NCI-H345 (cell line): Measurements from ENCODE around the gene AK5.
A peak's percentile ranks its signal among the peaks of the same experiment; 100 is the strongest.

ENCODE experiments used
- DNase-seq: peaks from one replicate; lab custom pipeline; 2025; lab: John Stamatoyannopoulos, UW

Gene AK5, protein sequence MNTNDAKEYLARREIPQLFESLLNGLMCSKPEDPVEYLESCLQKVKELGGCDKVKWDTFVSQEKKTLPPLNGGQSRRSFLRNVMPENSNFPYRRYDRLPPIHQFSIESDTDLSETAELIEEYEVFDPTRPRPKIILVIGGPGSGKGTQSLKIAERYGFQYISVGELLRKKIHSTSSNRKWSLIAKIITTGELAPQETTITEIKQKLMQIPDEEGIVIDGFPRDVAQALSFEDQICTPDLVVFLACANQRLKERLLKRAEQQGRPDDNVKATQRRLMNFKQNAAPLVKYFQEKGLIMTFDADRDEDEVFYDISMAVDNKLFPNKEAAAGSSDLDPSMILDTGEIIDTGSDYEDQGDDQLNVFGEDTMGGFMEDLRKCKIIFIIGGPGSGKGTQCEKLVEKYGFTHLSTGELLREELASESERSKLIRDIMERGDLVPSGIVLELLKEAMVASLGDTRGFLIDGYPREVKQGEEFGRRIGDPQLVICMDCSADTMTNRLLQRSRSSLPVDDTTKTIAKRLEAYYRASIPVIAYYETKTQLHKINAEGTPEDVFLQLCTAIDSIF

DNA sequence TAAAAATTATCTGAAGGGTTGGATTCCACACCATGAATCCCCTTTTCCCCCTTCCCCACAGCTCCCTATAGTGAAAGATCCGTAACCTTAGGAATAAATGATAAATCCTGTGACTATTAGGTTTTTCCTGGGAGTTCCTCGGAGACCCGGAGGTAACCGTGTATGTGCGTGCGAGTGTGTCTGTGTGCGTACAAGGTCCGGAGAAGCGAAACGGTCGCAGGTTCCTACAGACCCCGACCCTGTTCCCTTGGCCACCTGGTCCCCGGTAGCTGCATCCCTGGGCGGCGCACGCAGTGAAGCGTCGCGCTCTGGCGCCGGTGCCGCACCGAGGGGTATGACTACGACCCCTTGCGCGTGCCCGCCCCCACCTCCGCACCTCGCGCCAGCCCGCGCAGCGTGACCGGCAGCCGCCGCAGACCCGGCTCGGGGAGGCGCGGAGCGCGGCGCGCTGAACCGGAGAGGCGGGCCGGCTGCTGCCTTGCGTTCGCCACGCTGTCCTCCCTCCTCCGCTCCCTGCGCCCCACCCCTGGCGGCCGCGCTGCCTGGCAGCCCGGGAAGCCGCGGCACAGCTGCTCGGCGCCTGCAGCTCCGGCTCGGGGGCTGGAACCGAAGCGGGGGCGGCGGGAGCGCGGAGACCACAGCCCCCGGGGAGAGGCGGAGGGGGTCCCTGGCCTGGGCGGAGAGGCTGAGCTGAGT lies at the start of gene AK5:
AK5 (plus strand) TSS at position 529 of the 696 bp plus-strand sequence. CDS start 295 bp downstream, outside the sequence.
- DNase-seq = peak; percentile 46

DNA sequence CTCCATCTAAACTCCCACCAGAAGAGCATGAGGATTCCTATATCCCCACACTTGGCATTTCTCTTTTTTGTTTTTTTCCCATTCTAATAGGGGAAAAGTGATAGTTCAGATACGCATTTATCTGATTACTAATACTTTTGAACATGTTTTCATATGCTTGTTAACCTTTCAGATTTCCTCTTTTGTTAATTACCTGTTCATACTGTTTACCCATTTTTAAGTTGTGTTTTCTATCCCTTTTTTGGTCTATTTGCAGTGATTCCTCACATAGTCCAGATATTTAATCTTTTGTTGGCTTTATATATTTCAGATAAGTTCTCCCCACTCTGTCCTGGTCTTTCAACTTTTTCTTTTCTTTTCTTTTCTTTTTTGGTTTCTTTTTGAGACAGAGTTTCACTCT lies 49.0 kb upstream of the AK5 start:
- no peak for DNase-seq

DNA sequence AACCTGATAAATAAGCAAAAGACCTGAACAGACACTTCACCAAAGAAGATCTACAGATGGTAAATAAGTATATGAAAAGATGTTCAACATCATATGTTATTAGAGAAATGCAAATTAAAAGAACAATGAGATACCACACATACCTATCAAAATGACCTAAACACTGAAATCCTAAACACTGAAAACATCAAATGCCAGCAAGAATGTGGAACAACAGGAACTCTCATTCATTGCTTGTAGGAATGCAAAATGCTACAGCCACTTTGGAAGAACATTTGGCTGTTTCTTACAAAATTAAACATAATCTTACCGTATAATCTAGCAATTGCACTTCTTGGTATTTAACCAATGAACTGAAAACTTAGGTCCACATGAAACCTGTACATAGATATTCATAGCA lies 47.7 kb upstream of the AK5 start:
- DNase-seq = no peak

DNA sequence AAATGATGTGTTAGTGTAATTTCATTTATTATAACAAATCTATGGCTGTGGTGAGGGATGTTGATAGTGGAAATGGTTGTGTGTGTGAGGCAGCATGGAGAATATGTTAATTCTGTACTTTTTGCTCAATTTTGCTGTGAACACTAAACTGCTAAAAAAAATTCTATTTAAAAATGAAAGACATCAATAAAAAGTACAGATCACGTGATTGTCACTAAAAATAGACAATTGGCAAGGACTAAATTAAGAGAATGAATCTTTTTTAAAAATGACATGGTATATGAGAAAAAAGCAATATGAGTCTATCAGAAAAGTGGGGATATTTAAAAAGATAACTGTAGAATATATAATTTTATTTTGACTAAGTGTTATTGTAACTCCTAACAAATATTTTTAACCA lies 46.9 kb upstream of the AK5 start:
- no peak for DNase-seq

DNA sequence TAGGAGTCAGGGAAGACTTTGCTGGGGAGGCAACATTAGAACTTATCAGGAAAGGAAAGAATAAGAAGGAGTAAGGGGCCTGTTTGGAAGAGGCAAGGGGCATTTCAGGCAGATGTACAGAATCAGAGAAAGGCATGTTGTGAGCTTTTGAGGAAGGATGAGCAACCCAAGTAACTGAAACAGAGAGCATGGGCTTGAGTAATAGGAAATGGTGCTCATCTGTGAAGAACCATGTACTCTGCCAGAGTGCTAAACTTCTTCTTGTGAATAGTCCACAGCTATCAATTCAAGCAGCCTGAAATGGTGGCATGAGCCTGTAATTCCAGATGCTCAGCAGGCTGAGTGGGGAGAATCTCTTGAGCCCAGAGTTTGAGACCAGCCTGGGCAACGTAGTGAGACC lies 43.4 kb upstream of the AK5 start:
- no peak for DNase-seq

DNA sequence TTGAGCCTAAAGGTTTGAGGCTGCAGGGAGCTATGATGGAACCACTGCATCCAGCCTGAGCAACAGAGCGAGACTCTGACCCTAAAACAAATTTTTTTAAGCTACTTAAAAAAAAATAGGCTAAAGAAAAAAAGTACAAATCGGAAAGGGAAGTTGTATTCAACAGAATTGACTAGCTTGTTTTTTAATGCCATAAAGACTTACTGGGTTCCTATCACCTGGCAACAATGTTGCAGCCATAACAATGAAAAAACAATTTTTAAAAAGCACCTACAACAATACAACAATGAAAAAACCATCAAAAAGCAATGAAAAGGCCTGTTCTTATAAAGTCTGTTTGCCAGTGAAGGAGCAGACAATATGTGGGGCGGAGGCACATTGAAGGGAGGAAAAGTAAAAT lies 42.5 kb upstream of the AK5 start:
- no peak for DNase-seq

DNA sequence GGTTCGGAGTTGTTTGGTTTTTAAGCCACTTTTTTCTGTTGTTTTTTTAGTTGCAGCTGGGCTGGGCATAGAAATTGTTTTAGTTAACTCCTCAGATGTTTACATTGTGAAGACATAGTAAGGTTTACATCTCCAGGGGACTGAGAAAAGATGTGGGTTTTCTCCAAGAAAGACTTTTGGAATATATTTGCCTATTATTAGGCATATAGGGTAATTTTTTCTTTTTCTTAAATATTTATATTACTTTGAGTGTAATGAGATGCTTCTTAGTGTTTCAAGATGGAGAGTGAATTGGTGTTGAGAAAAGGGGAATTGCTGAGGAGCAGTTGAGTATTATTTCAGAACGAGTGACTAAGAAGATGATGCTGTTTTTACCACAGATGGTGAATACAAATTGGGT lies 36.0 kb upstream of the AK5 start:
- no peak for DNase-seq

DNA sequence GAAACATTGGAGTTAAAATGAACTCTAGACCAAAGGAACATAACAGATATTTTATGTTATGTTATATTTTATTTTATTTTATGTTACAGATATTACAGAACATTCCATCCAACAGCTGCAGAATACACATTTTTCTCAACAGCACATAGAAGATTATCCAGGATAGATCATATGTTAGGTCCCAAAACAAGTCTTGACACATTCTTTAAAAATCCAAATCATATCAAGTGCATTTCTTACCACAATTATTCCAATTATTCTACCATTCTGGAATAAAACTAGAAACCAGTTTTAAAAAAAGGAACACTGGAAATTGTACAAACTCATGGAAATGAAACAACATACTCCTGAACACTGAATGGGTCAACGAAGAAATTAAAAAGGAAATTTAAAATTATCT lies 31.7 kb upstream of the AK5 start:
- DNase-seq = no peak

DNA sequence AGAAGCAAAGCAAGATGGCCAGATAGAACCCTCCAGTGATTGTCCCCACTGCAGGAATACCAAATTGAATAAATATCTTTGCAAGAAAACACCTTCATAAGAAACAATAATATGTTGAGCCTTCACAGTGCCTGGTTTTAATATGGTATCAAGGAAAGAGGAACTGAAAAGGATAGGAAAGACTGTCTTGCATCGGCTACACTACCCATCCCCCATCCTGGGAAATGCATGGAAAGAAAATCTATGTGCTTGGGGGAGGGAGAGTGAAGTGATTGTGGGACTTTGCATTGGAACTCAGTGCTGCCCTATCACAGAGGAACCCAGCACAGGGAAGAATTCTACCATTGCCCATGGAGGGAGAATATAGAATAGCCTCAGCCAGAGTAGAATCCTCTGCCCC lies 28.6 kb upstream of the AK5 start:
- DNase-seq = no peak

DNA sequence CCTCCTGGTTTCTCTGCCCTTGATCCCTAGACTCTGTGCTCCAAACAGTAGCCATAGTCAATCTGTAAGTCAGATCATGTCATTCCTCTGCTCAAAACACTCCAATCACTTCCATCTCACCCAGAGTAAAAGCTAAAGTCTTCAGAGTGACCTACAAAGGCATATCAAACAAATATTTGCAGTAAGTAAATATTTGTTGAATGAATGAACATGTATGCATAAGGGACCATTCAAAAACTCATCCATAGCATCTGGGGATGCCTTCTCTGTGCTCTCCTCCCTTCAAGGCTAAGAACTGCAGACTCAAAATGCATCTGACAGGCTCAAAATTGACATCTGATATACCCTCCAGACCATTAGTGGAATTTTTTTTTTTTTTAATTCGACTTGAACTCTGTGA lies 18.1 kb upstream of the AK5 start:
- DNase-seq = no peak

DNA sequence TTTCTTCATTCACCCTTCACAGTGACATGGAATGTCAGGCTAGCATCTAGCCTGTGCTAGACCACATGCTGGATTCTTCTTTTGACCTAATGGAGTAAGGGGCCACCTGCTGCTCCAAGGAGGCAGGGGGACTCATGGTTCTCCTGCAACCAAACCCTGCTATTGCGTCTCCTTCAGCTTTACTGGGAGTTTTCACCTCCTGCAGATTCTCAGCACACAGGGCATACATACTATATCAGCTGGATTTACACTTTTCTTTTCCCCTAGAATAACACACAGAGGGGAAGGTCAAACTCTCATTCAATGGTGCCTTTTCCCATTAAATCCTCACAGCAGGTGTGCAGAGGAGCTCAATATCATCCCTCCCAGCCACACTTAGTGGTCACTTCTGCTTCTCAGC lies 16.6 kb upstream of the AK5 start:
- DNase-seq = no peak

DNA sequence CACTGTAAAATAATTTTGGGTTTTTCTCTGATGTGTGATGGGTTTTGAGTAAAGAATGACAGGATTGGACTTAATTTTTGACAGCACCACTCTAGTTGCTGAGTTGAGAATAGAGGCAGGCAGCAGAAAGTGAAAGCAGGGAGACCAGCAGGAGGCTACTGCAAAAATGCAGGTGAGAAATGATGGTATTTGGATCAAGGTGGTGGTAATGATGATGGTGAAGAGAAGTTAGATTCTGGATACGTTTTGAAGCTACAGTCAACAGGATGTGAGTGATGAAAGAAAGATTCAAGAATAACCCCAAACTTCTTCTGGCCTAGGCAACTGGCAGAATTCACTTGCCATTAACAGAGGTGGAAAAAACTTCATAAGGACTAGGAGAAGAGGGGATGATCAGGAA lies 14.8 kb upstream of the AK5 start:
- DNase-seq = no peak

DNA sequence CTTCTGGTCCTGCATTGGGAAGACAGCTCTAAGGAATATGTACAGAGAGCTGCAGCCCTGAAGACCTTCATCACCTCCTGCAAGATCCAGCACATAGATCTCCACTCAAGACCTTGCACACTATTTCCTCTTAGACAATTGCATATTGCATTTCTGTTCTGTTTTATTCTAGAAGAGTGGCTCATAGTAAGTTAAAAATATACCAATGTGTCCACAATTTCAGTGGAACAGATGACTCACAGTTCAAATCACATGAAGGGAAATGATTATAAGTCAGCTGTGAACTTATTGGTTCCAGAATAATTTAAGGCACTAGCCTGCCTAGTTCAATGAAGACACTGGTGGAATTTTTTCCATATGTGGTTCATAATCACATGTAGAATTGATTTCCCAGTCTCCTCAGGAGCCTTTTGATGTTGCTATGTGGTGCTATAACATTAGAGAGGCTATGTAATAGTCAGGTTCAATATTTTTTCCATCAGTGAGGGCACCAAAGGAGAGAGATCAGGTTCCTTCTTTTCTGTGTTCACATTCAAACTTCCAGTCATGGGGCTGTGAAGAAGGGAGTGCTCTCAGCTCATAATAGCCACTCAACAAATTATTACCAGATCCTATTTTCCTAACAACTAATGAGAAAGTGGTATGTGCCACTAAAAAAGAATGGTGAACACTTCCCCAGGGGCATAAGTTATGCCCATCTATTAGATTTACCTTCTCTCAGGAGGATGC lies 9.8 kb upstream of the AK5 start:
- no peak for DNase-seq

DNA sequence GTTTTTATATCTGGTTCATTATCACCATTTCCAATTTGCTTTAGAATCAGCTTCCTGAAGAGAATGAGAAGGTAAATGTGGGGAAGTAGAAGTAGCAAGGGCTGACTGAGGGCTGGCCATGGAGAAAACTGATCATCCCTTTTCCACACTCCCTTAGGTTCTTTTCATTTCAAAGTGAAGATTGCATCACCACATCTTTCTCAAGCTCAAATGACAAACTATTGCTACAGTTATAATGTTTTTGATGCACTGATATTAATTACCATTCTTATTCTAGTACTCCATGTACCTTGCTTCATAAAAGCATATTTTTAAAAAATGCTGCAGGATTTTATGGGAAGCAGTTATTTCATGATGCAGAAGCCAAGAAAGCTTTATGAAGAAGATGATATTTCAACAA lies 7.9 kb upstream of the AK5 start:
- DNase-seq = no peak

DNA sequence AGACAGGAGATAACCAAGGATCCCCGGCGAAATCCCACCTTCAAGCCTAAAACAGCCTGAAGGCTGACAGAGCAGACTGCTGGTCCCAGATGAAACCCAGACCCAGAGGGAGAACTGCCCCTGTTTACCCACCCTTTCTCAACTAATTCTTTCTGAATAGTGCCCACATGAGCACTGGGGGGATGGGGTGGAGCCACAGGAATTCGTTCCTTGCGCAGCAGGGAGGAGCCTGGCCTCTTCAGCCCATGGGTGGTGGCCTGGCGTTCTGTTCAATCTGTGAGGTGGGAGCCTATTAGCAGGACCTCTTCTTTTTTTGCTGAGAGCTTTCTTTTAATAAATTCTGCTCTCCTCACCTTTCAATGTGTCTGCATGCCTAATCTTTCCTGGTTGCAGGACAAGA lies 6.6 kb upstream of the AK5 start:
- no peak for DNase-seq

DNA sequence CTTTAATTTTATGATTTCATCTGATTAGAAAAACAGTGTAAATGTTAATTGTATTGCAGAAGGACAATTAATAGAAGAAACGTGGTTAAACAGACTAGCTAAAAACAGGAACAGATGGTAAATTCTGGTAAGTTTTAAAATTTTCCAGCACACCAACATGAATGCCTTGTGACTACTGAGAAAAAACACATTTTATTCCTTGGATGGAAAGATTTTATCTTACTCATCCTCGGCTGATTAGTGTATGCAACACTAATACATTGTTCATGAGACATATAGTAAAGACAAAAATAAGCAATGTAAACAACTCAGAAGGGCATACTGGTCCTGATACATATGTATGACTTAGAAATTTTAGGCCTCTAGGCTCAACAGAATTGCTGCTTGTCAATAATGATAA lies 4.9 kb upstream of the AK5 start:
- DNase-seq = no peak

DNA sequence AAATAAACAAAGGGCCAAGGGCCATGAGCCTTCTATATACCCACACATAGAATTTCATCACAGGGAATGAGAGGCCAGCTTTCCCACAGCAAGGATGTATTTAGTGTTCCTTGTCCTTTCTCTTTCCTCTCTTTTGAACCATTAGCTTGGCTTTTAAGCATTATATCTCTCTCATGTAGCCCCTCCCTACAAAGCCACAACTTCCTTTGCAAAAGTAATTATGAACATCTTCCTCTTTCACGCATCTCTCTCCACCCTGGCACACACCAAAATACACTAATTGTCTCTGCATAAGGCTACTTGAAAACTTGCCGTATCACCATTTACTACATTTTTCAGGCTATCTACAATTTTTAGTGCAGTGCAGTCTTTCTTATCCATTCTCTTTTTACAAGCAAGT lies 1.9 kb upstream of the AK5 start:
- no peak for DNase-seq

DNA sequence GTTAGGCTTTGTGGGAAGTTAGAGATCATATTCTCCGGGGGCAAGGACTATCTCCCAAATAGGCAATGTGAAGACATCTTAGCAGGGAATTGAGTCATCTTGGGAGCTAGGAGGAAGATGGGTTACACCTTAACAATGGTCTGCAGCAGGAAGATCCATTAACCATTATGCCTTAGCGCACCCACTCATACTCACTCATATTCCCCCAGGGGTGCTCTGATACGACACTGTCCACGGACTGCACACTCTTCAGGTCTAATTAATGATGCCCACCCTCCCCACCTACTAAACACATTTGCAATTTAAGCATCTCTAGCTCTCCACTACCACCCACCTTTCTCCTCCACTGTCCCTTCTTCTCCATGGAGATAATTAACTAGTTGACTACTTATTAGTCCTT lies 857 bp upstream of the AK5 start:
- DNase-seq = no peak

DNA sequence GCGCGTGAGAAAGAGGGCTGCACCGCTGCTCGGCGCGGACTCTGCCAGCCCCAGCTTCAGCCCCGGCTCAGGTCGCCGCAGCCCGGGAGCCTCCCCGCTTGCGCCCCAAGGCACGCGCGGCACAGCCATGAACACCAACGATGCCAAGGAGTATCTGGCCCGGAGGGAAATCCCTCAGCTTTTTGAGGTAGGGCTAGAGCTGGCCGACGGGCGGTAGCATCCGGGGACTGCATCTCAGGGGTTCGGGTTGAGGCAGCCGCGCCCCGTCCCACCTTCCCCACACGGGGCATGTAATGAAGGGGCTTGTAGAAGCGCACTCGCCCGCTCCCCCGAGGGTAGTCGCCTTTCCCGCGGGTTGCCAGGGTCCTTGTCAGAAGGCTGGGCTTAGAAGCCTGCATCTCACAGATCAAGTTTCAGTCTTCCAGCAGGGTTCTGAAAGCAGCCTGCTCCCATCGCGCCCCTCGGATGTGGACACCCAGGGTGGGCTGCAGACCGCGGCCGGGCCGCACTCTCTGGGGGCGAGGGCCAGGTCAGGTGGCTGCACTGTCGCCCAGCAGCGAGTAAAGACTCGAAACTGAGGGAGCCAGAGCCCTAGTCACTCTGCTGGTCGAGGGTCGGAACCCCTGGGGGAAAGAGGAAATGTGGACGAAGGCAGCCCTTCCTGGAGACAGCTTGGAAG lies 507 bp downstream of the AK5 start:
- DNase-seq = peak; percentile 33

DNA sequence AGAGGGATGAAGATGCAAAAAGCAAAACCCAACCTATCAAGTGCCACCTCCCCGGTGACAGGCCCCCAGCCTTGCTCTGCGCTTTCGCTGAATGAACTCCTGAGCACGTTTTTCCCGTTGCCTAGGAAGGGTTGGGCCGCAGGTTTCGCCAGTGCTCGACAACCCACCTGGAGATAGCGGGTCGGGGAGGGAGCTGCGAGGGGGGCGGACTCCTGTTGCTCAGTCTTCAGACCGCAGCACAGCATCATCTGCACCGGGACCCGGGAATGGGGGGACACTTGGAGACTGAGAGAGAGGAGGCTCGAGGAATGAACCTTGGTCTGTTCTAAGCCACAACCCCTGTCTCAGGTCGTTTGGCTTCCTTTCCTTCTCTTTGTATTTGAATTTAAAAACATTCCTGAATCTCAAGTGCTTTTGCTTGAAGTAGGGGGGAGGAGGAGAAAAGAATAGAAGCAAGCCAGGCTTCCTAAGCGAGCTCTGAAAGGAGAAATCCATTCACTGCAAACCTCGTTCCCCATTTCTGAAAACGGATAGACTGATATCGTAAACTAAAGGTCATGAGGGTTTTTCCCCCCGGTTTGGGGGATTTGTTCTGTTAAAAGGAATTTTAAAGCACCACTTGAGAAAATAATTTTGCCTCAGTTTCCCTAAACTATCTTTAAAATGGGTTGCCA lies 1.2 kb downstream of the AK5 start:
- peak; percentile 26 for DNase-seq

DNA sequence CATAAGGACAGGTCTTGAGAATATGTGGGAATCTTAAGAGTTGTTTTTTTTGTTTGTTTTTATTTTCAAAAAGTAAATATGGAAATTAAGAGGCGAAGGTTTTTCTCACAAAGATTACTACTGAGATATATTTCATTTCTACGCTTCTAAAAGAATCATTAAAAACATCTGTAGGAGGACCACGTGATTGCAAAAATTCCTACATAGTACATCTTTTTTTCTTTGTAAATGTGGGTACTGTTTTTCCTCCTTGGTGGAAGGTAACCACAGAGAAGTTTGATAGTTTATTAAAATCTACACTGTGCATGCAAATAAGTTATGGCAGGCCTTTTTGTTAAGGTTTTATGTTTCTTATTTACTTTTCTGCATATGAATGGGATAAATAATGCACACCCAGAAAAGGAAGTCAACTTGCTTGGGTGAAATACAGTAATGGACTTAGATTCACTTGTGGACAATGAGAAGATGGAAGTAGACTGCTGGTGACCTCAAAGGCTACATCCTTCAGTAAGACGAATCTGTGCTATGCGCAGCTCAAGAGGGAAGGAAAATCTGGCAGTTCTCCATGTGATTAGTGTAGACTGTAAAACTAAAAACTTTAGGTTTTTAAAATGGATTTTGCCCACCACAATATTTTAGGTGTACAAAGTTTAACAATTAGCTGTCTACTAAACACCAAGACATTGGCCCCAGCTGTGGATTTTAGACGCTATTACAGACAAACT lies 2.0 kb downstream of the AK5 start:
- no peak for DNase-seq
